ENCODE data around the gene LTO1. TPM values are rescaled to one million over a fixed set of nuclear protein-coding genes. Genes with fewer than 3 reads are reported as not detected.
A peak's percentile ranks its signal among the peaks of the same experiment; 100 is the strongest.

The LTO1 gene
- total and polyA plus RNA-seq, 2 of the 13 experiments (the other 11 are each of a cell fraction or from before 2014, with no cell fraction given) = 11.8 to 15.0 TPM

DNA sequence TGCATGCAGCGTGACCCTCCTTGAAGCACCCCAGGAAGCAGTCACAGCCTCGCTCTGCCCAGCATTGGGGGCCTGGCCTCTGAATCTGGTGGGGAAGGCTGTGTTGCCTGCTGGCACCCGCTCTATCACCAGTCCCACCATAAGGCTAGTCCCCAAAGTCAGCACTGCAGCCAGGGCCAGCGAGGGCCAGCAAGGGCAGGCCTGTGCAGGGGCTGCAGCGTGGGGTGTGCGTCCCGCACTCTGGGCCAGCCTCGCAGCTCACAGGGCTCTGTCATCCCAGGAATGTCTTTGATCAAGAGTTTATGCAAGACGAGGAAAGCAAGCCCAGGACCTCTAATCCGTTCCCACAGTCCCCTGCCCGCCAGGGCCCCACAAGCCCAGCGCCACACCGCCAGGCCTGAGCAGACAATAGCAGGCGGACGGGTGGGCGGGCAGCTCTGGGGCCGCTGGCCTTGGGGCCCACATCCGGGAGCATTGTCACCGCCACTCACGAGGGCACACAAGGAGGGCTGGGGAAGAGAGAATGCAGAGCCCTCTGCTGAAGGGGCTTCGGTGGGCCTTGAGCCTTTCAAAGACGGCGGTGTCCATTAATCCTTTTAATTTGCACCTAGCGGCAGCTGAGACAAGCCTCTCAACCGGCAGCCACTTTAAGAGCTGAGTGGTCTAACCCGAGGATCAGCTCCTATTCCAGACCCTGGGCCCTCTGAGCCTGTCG, 17.1 kb downstream of the LTO1 start (continued):
- TF ChIP-seq ZNF550 (CRISPR knock-in tag; IDR thresholded peaks at IDR 0.05; ENCODE audit: borderline replicate concordance) = no peak
- no peak for TF ChIP-seq ZNF367 (CRISPR knock-in tag; IDR thresholded peaks at IDR 0.05; ENCODE audit: borderline replicate concordance)
- no peak for TF ChIP-seq NFRKB (IDR thresholded peaks at IDR 0.05)
- TF ChIP-seq ZNF333 (CRISPR knock-in tag; IDR thresholded peaks at IDR 0.05; ENCODE audit: borderline replicate concordance) = no peak
- TF ChIP-seq, protein P1, sequence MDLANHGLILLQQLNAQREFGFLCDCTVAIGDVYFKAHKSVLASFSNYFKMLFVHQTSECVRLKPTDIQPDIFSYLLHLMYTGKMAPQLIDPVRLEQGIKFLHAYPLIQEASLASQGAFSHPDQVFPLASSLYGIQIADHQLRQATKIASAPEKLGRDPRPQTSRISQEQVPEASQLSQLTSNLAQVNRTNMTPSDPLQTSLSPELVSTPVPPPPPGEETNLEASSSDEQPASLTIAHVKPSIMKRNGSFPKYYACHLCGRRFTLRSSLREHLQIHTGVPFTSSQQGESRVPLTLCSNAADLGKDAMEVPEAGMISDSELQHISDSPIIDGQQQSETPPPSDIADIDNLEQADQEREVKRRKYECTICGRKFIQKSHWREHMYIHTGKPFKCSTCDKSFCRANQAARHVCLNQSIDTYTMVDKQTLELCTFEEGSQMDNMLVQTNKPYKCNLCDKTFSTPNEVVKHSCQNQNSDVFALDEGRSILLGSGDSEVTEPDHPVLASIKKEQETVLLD (CRISPR knock-in tag; IDR thresholded peaks at IDR 0.05; ENCODE audit: low read depth) = peak; percentile 66
- no peak for TF ChIP-seq SMARCE1 (IDR thresholded peaks at IDR 0.05; ENCODE audit: borderline replicate concordance)
- TF ChIP-seq, protein P2, sequence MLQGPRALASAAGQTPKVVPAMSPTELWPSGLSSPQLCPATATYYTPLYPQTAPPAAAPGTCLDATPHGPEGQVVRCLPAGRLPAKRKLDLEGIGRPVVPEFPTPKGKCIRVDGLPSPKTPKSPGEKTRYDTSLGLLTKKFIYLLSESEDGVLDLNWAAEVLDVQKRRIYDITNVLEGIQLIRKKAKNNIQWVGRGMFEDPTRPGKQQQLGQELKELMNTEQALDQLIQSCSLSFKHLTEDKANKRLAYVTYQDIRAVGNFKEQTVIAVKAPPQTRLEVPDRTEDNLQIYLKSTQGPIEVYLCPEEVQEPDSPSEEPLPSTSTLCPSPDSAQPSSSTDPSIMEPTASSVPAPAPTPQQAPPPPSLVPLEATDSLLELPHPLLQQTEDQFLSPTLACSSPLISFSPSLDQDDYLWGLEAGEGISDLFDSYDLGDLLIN (CRISPR knock-in tag; IDR thresholded peaks at IDR 0.05; ENCODE audit: borderline replicate concordance) = no peak
- peak; percentile 48 for TF ChIP-seq POGZ (CRISPR knock-in tag; IDR thresholded peaks at IDR 0.05)
- TF ChIP-seq, protein P3, sequence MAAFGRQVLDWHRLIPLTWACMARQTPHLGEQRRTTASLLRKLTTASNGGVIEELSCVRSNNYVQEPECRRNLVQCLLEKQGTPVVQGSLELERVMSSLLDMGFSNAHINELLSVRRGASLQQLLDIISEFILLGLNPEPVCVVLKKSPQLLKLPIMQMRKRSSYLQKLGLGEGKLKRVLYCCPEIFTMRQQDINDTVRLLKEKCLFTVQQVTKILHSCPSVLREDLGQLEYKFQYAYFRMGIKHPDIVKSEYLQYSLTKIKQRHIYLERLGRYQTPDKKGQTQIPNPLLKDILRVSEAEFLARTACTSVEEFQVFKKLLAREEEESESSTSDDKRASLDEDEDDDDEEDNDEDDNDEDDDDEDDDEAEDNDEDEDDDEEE (CRISPR knock-in tag; IDR thresholded peaks at IDR 0.05) = no peak
- peak; percentile 57; the same call in 1 of the 2 replicates for TF ChIP-seq GATAD1 (CRISPR knock-in tag; IDR thresholded peaks at IDR 0.05)
- TF ChIP-seq ADNP (CRISPR knock-in tag; IDR thresholded peaks at IDR 0.05) = no peak
- TF ChIP-seq SP2 (CRISPR knock-in tag; IDR thresholded peaks at IDR 0.05) = no peak
- no peak for TF ChIP-seq RORA (CRISPR knock-in tag; IDR thresholded peaks at IDR 0.05)
- peak; percentile 77; the same call in 1 of the 2 replicates for TF ChIP-seq SP140L (CRISPR knock-in tag; IDR thresholded peaks at IDR 0.05; ENCODE audit: borderline replicate concordance)
- no peak for TF ChIP-seq ZNF232 (CRISPR knock-in tag; IDR thresholded peaks at IDR 0.05; ENCODE audit: borderline replicate concordance)
- no peak for TF ChIP-seq CBX1 (IDR thresholded peaks at IDR 0.05; ENCODE audit: low read depth)
- TF ChIP-seq AGO1 (IDR thresholded peaks at IDR 0.05; ENCODE audit: low read depth, low read length, poor library complexity, severe bottlenecking) = no peak
- no peak for TF ChIP-seq ZNF557 (CRISPR knock-in tag; IDR thresholded peaks at IDR 0.05)
- TF ChIP-seq POLR2G (IDR thresholded peaks at IDR 0.05; ENCODE audit: low read depth, low read length) = peak; percentile 69
- no peak; the same call in 1 of the 2 replicates for TF ChIP-seq PHF8 (CRISPR knock-in tag; IDR thresholded peaks at IDR 0.05)
- TF ChIP-seq, protein P4, sequence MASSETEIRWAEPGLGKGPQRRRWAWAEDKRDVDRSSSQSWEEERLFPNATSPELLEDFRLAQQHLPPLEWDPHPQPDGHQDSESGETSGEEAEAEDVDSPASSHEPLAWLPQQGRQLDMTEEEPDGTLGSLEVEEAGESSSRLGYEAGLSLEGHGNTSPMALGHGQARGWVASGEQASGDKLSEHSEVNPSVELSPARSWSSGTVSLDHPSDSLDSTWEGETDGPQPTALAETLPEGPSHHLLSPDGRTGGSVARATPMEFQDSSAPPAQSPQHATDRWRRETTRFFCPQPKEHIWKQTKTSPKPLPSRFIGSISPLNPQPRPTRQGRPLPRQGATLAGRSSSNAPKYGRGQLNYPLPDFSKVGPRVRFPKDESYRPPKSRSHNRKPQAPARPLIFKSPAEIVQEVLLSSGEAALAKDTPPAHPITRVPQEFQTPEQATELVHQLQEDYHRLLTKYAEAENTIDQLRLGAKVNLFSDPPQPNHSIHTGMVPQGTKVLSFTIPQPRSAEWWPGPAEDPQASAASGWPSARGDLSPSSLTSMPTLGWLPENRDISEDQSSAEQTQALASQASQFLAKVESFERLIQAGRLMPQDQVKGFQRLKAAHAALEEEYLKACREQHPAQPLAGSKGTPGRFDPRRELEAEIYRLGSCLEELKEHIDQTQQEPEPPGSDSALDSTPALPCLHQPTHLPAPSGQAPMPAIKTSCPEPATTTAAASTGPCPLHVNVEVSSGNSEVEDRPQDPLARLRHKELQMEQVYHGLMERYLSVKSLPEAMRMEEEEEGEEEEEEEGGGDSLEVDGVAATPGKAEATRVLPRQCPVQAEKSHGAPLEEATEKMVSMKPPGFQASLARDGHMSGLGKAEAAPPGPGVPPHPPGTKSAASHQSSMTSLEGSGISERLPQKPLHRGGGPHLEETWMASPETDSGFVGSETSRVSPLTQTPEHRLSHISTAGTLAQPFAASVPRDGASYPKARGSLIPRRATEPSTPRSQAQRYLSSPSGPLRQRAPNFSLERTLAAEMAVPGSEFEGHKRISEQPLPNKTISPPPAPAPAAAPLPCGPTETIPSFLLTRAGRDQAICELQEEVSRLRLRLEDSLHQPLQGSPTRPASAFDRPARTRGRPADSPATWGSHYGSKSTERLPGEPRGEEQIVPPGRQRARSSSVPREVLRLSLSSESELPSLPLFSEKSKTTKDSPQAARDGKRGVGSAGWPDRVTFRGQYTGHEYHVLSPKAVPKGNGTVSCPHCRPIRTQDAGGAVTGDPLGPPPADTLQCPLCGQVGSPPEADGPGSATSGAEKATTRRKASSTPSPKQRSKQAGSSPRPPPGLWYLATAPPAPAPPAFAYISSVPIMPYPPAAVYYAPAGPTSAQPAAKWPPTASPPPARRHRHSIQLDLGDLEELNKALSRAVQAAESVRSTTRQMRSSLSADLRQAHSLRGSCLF (CRISPR knock-in tag; IDR thresholded peaks at IDR 0.05; ENCODE audit: borderline replicate concordance) = 0 out of 2 replicates have a peak, but pooled peaks have one; percentile 55
- no peak for TF ChIP-seq ZNF10 (CRISPR knock-in tag; IDR thresholded peaks at IDR 0.05; ENCODE audit: borderline replicate concordance, low read depth)
- no peak for TF ChIP-seq ZNF572 (CRISPR knock-in tag; IDR thresholded peaks at IDR 0.05)

Measured in HepG2 (cell line).